Esophagus muscularis mucosa (tissue), 4 donors: ENCODE measurements around the gene ASB2. TPM values are rescaled to one million over a fixed set of nuclear protein-coding genes. Genes with fewer than 3 reads are reported as not detected.

ENCODE experiments used
- DNase-seq: peaks from one replicate; pipeline ENCODE4 v3.0.0-alpha.2; 2017; ENCODE audit errors: extremely low spot score
- H3K27ac ChIP-seq, 4 donors: fragments of 200-600 bp; sonication (generic); replicated peaks in 1 of 4; 1 replicate in 3 of 4; 2 replicates in 1 of 4; pipeline ENCODE4 v1.5.1; 2016 to 2019; ENCODE audit warnings: mild to moderate bottlenecking in 1 of 4
- H3K27me3 ChIP-seq, 4 donors: fragments of 200-600 bp; sonication (generic); one replicate each; pipeline versions ENCODE4 v1.5.1 to v1.6.0; 2016 to 2019
- H3K36me3 ChIP-seq, 4 donors: fragments of 200-600 bp; sonication (generic); one replicate each; pipeline ENCODE4 v1.5.1; 2016 to 2019
- H3K4me1 ChIP-seq, 4 donors: fragments of 200-600 bp; sonication (generic); one replicate each; pipeline ENCODE4 v1.5.1; 2016 to 2019
- H3K4me3 ChIP-seq, 4 donors: fragments of 200-600 bp; sonication (generic); 1 replicate in 2 of 4; 2 replicates in 2 of 4; pipeline ENCODE4 v1.5.1; 2016 to 2019; ENCODE audit warnings: mild to moderate bottlenecking in 4 of 4, moderate library complexity in 1 of 4
- H3K9me3 ChIP-seq, 4 donors: fragments of 200-600 bp; sonication (generic); 1 replicate in 3 of 4; 2 replicates in 1 of 4; pipeline ENCODE4 v1.5.1; 2016 to 2019
- CTCF ChIP-seq, 3 experiments: fragments of 200-600 bp in 2 of 3; fragments of 450-650 bp in 1 of 3; sonication (generic) in 2 of 3; IDR thresholded peaks; one replicate each; pipeline ENCODE4 v1.5.1; 2017 to 2019; ENCODE audit warnings: antibody characterized with exemption in 3 of 3, mild to moderate bottlenecking in 2 of 3, moderate library complexity in 1 of 3
- EP300 ChIP-seq: sonication (generic); formaldehyde crosslinking; IDR thresholded peaks from one replicate; pipeline ENCODE4 v1.6.1; 2017; ENCODE audit warnings: antibody characterized with exemption
- POLR2A ChIP-seq: fragments of 450-650 bp; IDR thresholded peaks from one replicate; pipeline ENCODE4 v1.6.1; 2017; ENCODE audit warnings: antibody characterized with exemption, moderate library complexity, mild to moderate bottlenecking, low read depth
- POLR2AphosphoS5 ChIP-seq, 2 donors: sonication (generic); formaldehyde crosslinking; IDR thresholded peaks; one replicate each; pipeline ENCODE4 v1.6.1; 2017; ENCODE audit warnings: antibody characterized with exemption in 2 of 2
- WGBS: methylation state at CpG from one replicate; pipeline ENCODE4 v1.1.5; 2018; 5-methylcytosine and 5-hydroxymethylcytosine counted together
- intact Hi-C: fragments of 100-400 bp; cut with DNase I; formaldehyde crosslinking; loops from one replicate; pipeline ENCODE4 v1.15.1; 2023
- total RNA-seq, 4 donors: library from RNA; depleted of rRNA; stranded (reverse); fragments of >200 nt; gene quantifications; one replicate each; pipeline versions ENCODE4 v1.1.0 to v1.2.1, GENCODE V29; 2016

The ASB2 gene
- total RNA-seq, 4 donors from 2014 or later: 53.5 to 164 (median 105) TPM

DNA sequence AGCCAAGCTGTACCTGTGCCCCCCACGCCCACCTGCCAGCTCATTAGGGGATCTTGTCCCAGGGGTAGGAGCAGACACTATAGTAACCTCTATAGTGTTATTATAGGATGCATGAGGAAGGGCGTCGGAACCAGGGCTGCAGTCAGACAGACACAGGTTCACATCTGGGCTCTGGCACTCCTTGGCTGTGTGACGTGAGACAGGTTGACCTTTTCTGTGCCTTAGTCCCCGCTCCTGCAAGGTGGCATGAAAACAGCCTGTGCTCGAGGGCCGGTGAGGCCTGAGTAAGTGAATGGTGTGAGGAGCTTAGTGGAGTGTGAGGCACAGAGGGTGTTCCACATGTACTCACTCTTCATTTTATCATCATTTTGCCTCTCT is 19.0 kb downstream of the ASB2 start:
- H3K4me1 ChIP-seq: peaks cover 56 to 90% (median 84%) of the 10 kb centered on the region in 4 donors
- intact Hi-C loops: no loop called here

GRCh38 chr14:93956514-93957332 is 19.6 kb downstream of the ASB2 start:
- intact Hi-C loops: no loop called here
- no peak overlapping the region for H3K4me3 ChIP-seq
- DNase-seq: no peak
- peak overlapping the region; percentile 78 to 94 (median 90) for H3K27ac ChIP-seq
- no peak for TF ChIP-seq POLR2A
- TF ChIP-seq CTCF (IDR thresholded peaks at IDR 0.05): no peak
- peak in 1 of 2 donors; percentile 39 for TF ChIP-seq POLR2AphosphoS5 (IDR thresholded peaks at IDR 0.05)
- no peak for TF ChIP-seq EP300
- peaks cover 56 to 92% (median 88%) of the 10 kb centered on the region in 4 donors for H3K4me1 ChIP-seq
- peaks cover 0 to 49% (median 23%) of the 10 kb centered on the region in 4 donors for H3K36me3 ChIP-seq
- no peaks in the 10 kb centered on the region for H3K9me3 ChIP-seq
- WGBS: 35% methylated on average over 10 of the region's 14 CpGs
- H3K27me3 ChIP-seq: no peaks in the 10 kb centered on the region

More for the DNA sequence above, 19.0 kb downstream of the ASB2 start:
- peaks cover 0 to 46% (median 24%) of the 10 kb centered on the region in 4 donors for H3K36me3 ChIP-seq
- no peak overlapping the region for H3K4me3 ChIP-seq
- no peaks in the 10 kb centered on the region for H3K27me3 ChIP-seq
- 88% methylated on average over 6 of the region's 7 CpGs for WGBS
- no peaks in the 10 kb centered on the region for H3K9me3 ChIP-seq
- peak overlapping the region; percentile 78 to 94 (median 90) for H3K27ac ChIP-seq
- no peak for TF ChIP-seq CTCF (IDR thresholded peaks at IDR 0.05)
- no peak for TF ChIP-seq POLR2A
- TF ChIP-seq EP300: no peak
- TF ChIP-seq POLR2AphosphoS5 (IDR thresholded peaks at IDR 0.05): peak in 1 of 2 donors; percentile 48
- no peak for DNase-seq

DNA sequence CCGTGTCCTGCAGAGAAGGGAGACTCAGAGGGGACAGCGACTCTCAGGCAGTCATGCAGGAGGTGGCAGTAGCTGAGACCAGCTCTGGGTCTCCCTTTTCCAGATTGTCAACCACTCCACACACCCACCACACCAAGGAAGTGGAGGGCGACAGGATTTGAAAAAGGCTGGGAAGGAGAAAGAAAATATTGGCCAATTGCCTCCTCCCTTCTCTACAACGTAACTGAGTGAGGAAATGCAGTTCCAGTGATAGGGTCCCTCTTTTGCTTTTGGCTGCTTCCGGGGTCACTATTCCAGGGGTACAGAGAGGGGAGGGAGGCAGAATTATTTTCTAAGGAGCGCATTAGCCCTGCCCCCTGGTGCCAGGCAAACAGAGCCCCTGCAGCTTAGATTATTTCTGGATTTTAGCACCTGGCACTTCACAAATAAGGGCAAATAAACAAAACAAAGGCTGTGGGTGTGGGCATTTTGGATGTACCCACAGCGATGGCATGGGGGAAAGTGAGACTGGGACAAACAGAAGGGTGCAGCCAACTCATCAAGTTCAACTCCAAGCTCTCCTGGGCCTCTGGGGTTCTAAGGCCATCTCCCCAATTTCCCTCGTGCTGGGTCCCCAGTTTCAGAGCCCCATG is 20.4 kb downstream of the ASB2 start:
- no peak overlapping the region for H3K4me3 ChIP-seq
- no peak for DNase-seq
- intact Hi-C loops: no loop called here
- H3K9me3 ChIP-seq: no peaks in the 10 kb centered on the region
- peaks cover 56 to 96% (median 91%) of the 10 kb centered on the region in 4 donors for H3K4me1 ChIP-seq
- no peak for TF ChIP-seq CTCF (IDR thresholded peaks at IDR 0.05)
- TF ChIP-seq EP300: no peak
- no peak for TF ChIP-seq POLR2AphosphoS5 (IDR thresholded peaks at IDR 0.05)
- H3K36me3 ChIP-seq: peaks cover 0 to 48% (median 21%) of the 10 kb centered on the region in 4 donors
- WGBS: 56% methylated on average over 7 of the region's 8 CpGs
- H3K27ac ChIP-seq: peak overlapping the region; percentile 78 to 94 (median 90)
- H3K27me3 ChIP-seq: no peaks in the 10 kb centered on the region

DNA sequence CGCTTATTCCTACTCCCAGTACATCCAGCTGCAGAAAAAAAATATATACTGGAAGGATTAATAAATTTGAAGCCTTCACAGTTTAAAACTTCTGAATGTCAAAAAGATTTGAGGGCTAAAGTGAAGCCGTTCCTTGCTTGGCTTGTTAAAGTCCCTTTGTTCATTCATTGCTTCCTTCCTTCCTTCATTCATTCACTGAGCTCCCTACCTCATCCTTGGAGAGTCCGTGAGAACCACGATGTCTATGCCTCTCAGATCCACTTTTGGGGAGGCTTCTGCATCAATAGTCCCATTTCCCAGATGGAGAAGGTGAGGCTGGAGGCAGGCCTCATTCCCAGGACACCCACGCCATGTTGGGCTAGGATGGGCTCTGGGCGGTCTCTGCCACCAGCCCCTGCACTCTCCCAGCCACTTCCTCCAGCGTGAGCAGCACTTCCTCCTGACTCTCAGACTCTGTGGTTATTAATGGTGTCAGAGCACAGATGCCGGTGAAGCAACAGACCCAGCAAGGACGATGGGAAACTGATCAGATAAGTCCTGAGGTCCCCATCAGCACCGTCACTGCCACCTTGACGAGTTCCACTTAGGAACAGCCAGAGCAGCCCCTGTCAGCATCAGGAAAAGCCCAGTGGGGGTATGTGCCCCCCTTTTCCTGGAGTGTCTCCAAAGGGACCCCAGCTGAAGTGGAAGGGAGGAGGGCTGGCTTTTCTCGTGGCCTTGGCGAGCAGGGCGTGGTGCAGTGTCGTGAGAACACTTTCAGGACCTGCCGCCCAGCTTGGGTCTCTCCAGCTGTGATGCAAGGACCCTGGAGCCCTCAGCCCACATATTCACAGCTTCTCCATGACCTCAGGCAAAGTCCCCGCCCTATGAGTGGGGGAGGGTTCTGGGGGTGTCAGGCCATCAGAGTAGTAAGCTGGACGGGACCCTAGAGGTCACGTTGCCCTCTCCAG is 21.2 kb downstream of the ASB2 start:
- Histone ChIP-seq H3K36me3 (peaks cover 0 to 48% (median 27%) of the 10 kb centered on the region in 4 donors), H3K27ac (peak overlapping the region; percentile 78 to 94 (median 90)), H3K4me1 (peaks cover 56 to 92% (median 88%) of the 10 kb centered on the region in 4 donors), H3K27me3 (no peaks in the 10 kb centered on the region), H3K4me3 (peak overlapping the region in 1 of 4 donors; percentile 16), H3K9me3 (no peaks in the 10 kb centered on the region)
- 61% methylated on average over 18 of the region's 19 CpGs for WGBS
- DNase-seq: no peak
- TF ChIP-seq POLR2A (no peak), EP300 (no peak), CTCF (IDR thresholded peaks at IDR 0.05) (no peak), POLR2AphosphoS5 (IDR thresholded peaks at IDR 0.05) (no peak)
- intact Hi-C loops: no loop called here
